Stimulated activated CD8-positive, alpha-beta memory T cell treated with anti-CD3 and anti-CD28 coated beads, Interleukin-2, amount 100 ng/mL, for 48 hours (primary cell): ENCODE measurements around the gene POFUT1.
"Not testable (repeated sequence)": the region's sequence is repeated elsewhere in the genome, so short reads cannot be mapped to it uniquely, and the experiment has no call there.

Experiments
- DNase-seq, 2 donors: peaks; one replicate each; pipeline ENCODE4 v3.0.0-alpha.2; 2020; ENCODE audit warnings: low read depth in 2 of 2

POFUT1 gene

DNA sequence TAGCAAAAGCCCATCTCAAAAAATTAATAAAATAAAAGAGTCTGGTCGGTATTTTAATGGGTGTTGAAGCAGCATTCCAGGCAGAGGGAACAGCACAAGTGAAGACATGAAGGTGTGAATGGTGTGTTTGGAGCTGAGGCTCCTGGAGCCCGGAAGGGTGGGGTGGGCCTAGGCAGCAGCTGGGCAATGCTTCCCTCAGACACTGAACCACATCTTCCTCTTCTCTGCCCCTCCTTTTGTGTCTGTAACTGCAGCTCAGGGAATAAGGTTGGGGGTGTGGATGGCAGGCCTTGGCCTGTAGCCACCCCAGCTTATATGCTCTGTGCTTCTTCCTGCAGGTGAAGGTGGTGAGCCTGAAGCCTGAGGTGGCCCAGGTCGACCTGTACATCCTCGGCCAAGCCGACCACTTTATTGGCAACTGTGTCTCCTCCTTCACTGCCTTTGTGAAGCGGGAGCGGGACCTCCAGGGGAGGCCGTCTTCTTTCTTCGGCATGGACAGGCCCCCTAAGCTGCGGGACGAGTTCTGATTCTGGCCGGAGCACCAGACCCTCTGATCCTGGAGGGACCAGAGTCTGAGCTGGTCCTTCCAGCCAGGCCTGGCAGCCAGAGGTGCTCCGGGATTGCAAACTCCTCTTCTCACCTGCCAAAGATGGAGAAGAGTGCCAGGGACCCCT is 26.6 kb downstream of the POFUT1 start:
- no peak for DNase-seq

DNA sequence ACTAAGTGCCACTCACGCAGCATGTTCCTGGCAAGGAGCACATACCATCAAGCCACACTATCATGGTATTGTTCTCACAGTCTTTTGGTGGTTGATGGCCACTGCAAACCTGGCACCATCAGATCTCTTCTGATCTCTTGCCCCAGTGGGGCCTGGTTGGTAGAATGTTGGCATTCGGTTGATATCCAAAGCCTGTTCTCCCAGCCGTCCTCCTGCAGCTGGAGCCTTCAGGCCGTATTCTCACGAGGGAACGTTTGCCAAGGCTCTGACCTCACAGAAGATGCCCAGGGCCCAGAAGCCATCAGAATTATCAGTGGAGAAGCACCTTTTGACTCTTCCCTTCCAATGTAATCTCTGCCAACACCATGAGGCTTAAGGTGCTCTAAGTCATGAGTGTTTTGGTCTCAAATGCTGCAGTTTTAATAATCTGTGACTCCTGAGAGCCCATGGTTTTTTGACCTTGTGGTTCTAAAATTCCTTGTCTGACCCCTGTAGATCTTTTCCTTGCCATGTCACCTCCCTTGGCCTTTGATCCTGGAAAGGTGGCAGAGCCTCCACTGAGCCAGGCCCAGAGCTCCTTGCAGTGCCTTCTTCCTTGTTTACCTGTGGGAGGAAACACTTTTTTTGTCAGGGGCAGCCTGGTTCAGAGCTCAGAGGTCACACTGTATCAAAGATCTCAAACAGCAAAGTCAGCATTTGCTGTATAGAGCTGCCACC is 27.8 kb downstream of the POFUT1 start:
- DNase-seq, result no peak

DNA sequence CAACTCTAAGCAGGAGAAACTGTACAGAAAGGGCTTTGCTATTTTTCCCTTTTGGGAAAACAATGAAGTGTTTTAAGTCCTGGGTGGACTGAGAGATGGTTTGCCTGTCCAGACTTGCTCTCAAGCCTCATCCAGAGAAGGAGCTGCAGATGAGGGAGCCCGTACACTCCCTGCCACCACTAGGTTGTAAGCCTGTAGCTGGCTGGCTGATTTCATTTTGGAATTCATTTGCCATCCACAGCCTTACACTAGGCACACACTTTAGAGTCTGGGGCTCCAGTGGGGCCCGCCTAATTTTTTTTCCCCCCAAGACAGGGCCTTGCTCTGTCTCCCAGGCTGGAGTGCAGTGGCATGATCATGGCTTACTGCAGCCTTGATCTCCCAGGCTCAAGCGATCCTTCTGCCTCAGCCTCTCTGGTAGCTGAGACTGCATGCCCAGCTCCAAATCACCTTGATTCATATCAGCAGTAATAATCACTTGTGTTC is 28.4 kb downstream of the POFUT1 start:
- DNase-seq, result no peak

DNA sequence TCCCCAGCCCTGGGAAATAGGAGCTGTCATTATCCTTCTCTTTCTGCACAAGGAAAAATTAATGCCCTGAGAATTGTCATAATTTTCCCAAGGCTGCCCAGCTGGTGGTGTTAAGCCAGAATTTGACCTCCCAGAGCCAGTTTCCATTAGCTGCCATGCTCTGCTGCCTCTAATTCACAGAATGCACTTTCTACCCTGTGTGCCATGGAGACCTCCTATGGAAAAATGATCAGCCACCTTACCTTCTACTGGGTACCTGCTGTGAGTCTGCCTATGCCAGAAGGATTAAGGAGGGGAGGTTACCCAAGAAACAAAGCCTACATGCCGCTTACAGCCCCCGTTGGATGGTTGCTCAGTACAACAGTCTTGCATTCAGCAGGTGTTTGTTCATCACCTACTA is 29.1 kb downstream of the POFUT1 start:
- DNase-seq, result no peak

DNA sequence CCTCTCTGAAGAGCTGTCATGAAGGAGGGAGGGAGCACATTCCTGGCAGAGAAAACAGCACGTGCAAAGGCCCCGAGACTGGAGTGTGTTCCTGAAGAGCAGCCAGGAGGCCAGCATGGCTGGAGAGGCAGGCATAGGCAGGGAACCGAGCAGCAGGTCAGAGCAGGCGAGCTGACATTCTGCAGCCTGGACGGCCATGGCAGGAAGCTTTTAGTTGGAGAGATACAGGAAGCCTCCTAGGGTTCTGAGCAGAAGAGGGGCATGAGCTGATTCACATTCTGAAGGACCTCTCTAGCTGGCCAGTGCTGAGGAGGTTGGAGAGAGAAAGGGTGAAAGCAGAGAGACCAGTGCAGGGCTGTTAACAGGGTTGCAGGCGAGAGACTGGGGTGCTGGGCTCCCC is 29.7 kb downstream of the POFUT1 start:
- no peak for DNase-seq

DNA sequence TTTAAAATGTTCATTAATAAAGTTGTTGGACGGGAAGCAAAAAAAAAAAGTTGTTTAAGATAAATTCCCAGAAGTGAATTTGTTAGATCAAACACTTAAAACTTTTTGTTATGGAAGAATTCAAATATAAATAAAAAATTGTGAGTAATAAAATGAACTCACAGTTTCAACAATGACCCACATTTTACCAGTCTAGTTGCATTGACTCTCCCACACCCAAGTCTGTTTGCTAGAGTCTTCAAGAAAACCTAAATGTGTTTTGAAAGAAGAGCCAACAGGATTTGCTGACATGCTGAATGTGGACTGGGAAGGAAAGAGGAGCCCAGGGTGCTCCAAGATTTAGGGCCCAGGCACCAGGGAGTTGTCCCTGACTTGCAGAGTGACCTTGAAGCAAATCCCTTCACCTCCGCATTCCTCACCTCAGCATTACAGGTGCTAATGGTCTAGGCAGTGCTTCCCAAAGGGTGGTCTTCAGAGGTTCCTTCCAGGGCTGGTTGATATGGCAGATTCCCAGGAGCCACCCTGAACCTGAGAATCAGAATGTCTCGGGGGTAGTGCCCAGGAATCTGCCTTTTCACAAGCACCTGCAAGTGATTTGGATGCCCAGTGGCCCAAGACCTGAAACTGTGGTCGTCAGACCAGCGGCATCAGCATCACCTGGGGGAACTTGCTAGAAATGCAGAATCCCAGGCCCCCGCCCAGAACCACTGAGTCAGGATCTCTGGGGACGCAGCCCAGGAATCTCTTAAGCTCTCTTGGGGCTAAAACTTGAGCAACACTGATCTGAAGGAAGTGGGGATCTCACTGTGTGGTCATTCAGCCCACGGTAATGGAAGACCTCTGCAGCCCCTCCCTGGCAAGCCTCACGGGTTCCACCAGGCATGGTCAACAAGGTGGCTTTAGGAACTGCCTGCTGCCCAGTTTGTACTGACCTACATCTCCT is 31.1 kb downstream of the POFUT1 start:
- no peak for DNase-seq

DNA sequence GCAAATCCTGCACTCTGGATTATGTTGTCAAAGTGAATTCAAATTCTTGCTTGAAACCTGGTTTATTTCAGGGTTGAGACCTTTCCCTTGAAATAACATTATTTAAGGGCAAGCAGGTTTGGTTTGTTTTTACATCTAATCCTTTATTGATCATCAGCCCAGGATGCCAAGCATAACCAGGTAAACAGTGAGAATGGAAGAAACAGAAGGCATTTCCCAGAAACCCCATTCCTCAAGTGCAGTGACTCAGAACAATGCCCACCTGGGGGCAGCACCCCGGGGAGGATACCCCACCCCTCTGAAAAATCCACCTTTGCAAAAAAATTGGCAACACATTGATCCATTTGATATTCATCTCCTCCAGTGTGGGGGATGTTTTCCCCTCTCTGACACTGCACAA is 32.5 kb downstream of the POFUT1 start:
- no peak for DNase-seq

DNA sequence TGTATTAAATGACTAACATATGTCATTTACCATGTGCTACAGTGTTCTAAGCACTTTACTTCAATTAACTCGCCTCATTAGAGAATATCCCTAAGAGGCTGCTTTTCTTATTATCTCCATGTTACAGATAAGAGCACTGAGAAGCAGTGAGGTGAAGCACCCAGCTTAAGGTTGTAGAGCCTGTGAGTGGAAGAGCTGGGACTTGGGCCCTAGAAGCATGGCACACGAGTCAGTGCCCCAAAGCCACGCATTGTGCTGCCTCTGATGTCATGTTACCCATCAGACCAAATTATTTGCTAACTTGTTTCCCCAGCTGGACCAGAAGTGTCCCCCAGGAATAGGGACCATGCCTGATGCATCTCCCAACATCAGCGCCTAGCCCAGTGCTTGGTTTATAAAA is 34.1 kb downstream of the POFUT1 start:
- DNase-seq, result no peak

DNA sequence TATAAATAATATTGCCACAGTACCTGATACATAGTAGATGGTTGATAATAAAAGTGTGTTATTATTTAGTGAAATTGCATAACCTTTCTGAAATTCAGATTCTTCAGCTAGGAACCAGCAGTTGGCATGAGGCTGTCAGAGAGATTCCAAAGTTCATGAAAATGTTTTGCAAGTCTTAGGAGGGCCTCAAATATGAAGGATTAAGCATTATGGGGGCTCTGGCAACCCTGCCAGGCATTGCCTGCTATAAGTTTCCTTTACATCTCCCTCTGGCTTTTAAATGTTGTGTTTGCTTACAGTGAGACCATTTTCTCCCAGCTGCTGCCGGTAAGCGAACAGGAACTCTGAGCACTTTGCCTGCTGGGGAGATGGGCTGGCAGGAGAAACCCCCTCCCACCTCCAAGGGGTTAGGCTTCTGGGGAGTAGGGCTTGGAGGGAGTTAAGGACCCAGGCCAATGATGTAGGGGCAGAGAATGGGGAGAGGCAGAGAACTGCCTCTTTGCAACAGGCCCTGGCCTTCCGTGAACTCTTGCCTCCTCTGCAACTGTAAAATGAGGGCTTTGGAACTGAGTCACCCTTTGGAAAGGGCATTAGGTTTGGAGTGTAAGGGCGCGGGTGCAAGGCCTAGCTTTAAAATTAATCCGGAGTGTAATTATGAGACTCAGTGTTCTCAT is 36.6 kb downstream of the POFUT1 start:
- no peak for DNase-seq

DNA sequence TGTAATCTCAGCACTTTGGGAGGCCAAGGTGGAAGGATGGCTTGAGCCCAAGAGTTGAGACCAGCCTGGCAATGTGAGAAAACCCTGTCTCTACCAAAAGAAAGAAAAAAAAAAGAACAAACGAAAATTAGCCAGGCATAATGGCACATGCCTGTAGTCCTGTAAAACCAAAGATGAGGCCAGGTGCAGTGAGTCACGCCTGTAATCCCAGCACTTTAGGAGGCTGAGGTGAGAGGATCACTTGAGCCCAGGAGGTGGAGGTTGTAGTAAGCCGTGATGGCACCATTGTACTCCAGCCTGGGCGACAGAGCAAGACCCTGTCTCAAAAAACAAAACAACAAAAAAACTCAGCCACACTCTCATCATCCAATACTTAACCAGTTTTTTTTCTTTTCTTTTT is 37.3 kb downstream of the POFUT1 start:
- no peak for DNase-seq

DNA sequence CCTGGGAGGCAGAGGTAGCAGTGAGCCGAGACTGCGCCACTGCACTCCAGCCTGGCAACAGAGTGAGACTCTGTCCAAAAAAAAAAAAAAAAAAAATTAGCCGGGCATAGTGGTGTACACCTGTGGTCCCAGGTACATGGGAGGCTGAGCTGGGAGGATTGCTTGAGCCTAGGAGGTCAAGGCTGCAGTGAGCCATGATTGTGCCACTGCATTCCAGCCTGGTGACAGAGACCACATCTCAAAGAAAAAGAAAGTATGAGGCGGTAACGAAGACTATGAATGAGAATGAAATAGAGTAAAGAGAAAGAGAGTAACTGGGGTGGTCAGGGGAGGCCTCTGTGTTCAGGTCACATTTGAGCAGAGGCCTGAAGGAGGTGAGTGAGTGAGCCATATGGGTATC is 38.5 kb downstream of the POFUT1 start:
- DNase-seq, result not testable (repeated sequence)

DNA sequence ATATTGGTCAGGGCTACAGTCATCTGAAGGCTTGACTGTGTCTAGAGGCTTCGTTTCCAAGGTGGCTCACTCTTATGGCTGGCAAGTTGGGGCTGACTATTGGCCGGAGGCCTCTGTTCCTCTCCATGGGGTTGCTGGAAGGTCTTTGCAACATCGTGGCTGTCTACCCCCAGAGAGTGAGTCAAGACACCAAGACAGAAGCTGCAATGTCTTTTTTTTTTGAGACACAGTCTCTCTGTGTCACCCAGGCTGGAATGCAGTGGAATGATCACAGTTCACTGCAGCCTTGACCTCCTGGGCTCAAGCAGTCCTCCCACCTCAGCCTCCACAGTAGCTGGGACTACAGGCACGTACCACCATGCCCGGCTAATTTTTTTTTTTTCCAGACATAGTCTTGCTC is 40.4 kb downstream of the POFUT1 start:
- DNase-seq, result no peak

DNA sequence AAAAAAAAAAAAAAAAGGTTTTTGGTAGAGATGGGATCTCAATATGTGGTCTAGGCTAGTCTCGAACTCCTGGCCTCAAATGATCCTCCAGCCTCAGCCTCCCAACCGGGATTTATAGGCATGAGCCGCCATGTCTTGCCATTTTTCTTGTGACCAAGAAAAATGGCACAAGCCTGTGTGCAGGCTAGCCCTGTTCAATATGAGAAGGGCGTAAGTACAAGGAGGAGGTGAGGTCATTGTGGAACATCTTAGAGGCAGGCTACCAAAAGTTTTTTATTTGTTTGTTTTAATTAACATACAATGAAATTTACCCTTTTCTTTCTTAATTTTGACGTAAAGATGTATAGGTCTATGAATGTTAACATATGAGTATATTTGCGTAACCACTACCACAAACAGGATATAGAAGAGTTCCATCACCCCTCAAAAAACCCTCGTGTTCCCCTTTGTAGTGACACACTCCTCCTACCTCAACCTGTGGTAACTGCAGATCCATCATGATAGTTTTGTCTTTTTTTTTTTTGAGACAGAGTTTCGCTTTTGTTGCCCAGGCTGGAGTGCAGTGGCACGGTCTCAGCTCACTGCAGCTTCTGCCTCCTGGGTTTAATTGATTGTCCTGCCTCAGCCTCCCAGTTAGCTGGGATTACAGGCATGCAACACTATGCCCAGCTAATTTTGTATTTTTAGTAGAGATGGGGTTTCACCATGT is 41.5 kb downstream of the POFUT1 start:
- DNase-seq, result no peak

DNA sequence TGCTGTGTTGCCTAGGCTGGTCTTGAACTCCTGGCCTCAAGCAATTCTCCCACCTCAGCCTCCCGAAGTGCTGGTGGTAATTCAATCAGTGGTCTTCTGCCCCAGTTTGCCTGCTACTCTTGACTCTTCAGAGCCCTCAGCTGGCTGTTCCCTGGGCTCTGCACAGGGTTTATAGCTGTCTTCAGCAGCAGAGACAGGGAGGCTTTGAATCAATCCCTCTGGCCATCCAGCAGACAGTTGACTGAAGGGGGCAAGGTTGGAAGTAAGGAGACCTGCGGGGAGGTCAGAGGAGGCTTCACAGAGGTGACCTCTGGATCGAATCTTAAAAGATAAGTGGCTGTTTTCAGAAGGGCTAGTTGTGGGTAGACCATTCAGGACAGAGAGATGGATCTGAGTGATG is 43.8 kb downstream of the POFUT1 start:
- DNase-seq, result no peak

DNA sequence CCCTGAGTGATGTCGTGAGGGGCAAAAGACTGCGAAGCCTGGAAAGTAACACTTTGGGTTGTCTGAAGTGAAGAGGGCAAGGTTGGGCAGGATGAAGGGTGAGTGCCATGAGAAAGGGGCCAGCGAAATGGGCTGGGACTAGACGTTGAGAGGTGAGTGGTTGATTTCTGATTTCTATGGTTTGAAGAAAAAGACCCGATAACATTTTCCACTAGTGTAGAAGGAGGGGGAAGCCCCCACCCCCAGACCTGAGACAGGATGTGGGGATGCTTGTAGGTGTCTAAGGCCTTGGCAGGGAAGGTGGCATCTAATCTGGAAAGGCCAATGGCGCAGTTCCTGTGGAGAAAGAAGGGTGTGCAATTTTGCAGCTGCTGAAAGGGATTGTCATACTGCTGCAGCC is 44.5 kb downstream of the POFUT1 start:
- DNase-seq, result peak; percentile 74 to 83

DNA sequence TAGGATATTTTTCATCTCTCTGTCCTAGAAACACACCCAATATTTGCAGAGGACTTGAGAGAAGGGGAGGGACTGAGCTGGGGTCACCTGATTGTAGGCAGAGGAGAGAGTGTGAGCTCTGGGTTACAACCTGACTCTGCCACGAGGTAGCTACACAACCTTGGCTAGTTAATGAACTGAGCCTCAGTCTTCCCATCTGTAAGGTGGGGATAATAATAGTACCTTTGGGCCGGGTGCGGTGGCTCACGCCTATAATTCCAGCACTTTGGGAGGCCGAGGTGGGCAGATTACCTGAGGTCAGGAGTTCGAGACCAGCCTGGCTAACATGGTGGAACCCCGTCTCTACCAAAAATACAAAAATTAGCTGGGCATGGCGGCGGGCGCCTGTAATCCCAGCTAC is 53.3 kb downstream of the POFUT1 start:
- DNase-seq, result not testable (repeated sequence)

DNA sequence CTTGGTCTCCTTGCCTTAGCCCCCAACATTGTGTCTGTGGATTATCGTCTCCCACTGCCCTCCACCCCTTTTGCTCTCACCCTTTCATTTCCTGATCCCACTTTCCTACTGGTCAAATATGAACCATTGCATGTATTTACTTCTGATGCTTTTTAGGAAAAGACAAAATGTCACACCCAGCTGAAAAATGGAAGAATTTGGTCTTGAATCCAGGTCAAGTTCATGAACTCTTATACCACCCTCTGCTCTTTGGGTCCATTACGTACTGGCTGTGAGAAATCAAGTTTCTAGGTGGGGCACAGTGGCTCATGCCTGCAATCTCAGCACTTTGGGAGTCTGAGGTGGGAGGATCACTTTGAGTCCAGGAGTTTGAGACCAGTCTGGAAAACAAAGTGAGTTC is 54.0 kb downstream of the POFUT1 start:
- DNase-seq, result no peak

DNA sequence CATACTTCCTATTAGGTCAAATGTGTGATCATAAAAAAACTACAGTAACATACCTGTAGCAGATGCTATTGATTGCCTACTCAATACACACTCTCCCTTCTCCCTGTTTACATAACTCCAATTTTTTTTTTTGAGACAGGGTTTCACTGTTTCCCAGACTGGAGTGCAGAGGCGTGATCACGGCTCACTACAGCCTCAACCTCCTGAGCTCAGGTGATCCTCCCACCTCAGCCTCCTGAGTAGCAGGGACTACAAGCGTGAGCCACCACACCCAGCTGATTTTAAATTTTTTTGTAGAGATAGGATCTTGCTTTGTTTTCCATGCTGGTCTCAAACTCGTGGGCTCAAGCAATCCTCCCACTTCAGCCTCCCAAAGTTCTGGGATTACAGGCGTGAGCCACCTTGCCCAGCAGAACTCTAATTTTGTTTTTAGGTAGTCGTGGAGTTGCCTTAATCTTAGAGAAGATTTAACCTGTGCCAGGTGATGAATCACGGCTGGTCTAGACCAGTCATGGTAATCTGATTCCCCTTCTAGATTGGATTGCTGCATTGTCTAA is 55.8 kb downstream of the POFUT1 start:
- DNase-seq, result no peak

DNA sequence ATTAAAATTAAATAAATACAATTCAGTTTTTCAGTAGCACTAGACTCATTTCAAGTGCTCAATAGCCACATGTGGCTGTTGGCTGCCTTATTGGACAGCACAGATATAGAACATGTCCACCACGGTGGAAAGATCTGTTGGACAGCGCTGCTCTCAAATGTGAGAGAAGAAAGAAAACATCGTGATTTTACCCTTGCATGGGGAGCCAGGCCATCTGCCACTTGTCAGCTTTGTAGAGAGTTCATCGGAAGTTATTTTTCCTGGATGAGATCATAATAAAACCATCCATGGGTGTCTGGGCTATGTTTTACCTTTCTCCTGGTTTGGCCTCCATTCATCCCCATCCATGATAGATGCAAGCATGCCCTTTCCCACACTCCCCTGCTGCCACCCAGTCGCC is 63.9 kb downstream of the POFUT1 start:
- DNase-seq, result no peak

DNA sequence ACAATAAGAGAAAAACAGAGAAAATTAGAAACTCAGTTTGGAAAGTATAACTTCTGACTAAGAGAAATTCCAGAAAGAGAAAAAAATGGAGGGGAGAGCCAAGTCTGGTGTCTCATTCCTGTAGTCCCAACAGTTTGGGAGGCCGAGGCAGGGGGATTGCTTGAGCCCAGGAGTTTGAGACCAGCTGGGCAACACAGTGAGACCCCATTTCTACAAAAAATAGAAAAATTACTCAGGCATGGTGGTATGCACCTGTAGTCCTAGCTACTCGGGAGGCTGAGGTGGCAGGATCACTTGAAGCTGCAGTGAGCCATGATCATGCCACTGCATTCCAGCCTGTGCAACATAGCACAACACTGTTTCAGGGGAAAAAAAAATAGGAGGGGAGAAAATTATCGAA is 66.7 kb downstream of the POFUT1 start:
- DNase-seq, result no peak

DNA sequence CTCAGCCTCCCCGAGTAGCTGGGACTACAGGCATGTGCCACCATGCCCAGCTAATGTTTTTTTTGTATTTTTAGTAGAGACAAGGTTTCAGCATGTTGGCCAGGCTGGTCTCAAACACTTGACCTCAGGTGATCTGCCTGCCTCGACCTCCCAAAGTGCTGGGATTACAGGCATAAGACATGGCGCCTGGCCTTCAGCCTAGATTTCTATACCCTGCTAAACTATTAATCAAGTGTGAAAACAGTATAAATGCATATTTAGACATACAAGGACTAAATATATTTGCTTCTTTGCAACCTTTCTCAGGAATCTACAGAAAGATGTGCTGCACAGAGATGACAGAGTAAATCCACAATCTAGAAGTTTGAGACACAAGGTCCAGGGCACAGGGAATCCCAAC is 67.5 kb downstream of the POFUT1 start:
- not testable (repeated sequence) for DNase-seq
